ENCODE measurements around the gene LRCH2. TPM values are rescaled to one million over a fixed set of nuclear protein-coding genes. Genes with fewer than 3 reads are reported as not detected.

Gene LRCH2
- total and polyA plus RNA-seq, 2 of the 4 experiments (the other 2 are of a cell fraction) = 2.6 to 4.3 TPM

DNA sequence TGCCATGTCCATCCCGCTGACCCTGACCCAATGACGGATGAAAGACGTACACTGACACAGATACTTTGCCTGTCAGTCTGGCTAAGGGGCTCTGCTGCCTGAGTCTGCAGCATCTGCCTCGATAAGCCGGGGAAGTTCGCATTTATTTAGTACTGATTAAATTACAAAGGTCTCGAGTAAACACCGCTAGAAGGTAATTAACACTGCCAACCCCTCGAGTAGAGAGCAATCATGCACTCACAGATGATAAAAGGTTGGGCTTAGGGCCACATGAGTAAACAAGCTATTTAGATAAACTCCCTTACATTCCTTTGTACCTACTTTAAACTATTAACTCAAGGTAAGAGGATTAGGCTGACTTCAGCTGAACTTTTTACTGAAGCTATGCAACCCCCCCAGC lies 60.7 kb downstream of the LRCH2 start:
- Histone ChIP-seq H3K23ac (ENCODE audit: low read depth, low read length) (no peak overlapping the region), H3K27ac (ENCODE audit: insufficient read depth, low read length) (no peak overlapping the region), H3K9ac (ENCODE audit: low read depth, low read length) (no peak overlapping the region), H3K79me1 (ENCODE audit: low read depth in 1 of 2, low read length in 2 of 2) (no peaks in the 10 kb centered on the region), H2AFZ (replicated peaks; ENCODE audit: low read length, poor library complexity) (no peak overlapping the region), H3K56ac (ENCODE audit: extremely low read depth, insufficient read depth, low read length) (no peak overlapping the region), H3K18ac (ENCODE audit: low read depth, low read length) (no peak overlapping the region), H3K14ac (replicated peaks; ENCODE audit: low read depth, low read length) (no peak overlapping the region), H3K9me3 (ENCODE audit: control insufficient read depth, insufficient read depth, low read length) (no peaks in the 10 kb centered on the region), H3K4me3 (ENCODE audit: insufficient read depth, low read depth, low read length) (no peak overlapping the region), H2BK5ac (ENCODE audit: low read depth, low read length, poor library complexity, severe bottlenecking) (no peak overlapping the region), H2BK15ac (ENCODE audit: low read depth, low read length) (no peak overlapping the region), H2AK5ac (ENCODE audit: low read depth, low read length) (no peak overlapping the region), H3K36me3 (ENCODE audit: control insufficient read depth, insufficient read depth, low read length) (no peaks in the 10 kb centered on the region), H3K27me3 (ENCODE audit: control insufficient read depth, insufficient read depth, low read length) (no peaks in the 10 kb centered on the region), H2AK9ac (replicated peaks; ENCODE audit: low read depth, low read length, poor library complexity) (no peak overlapping the region), H3K4me1 (ENCODE audit: control insufficient read depth, insufficient read depth, low read length) (no peaks in the 10 kb centered on the region; the same call in 1 of the 2 replicates), H3K9me1 (ENCODE audit: insufficient read depth, low read length) (no peaks in the 10 kb centered on the region), H2BK120ac (ENCODE audit: low read depth, low read length) (no peak overlapping the region), H4K91ac (ENCODE audit: insufficient read depth, low read depth, low read length) (no peak overlapping the region), H4K20me1 (ENCODE audit: insufficient read depth, low read length) (no peaks in the 10 kb centered on the region), H2BK20ac (ENCODE audit: low read depth, low read length) (no peak overlapping the region), H3K4ac (ENCODE audit: low read depth, low read length) (no peak overlapping the region), H4K5ac (ENCODE audit: low read depth, low read length) (no peak overlapping the region), H3K4me2 (ENCODE audit: low read depth, low read length) (no peak overlapping the region), H4K8ac (ENCODE audit: low read depth in 2 of 2, low read length in 2 of 2) (no peak overlapping the region)
- POLR2A ChIA-PET (ENCODE audit: unreplicated experiment) = no interaction called here
- no CpG with 5 or more reads among the region's 9 CpGs for WGBS, 2 experiments (ENCODE audit: extremely low coverage in 2 of 2, insufficient read length in 1 of 2)
- BruUV-seq (replicated peaks) = no TSS peak
- dilution Hi-C loops (cut with HindIII; ENCODE audit: low sequenced_read_pairs, unreplicated experiment) (no loop called here), intact Hi-C loops (cut with micrococcal nuclease) (no loop called here), in situ Hi-C loops (cut with MboI; ENCODE audit: low sequenced_read_pairs) (no loop called here)
- no peak for ATAC-seq (ENCODE audit: low read depth)
- no peak for DNase-seq
- CTCF ChIA-PET = no interaction called here
- TF ChIP-seq CHD1 (IDR thresholded peaks at IDR 0.05; ENCODE audit: low read depth, low read length) (no peak), FOS (IDR thresholded peaks at IDR 0.05; ENCODE audit: low read depth, low read length) (no peak), MAFK (IDR thresholded peaks at IDR 0.05; ENCODE audit: low read depth, low read length) (no peak), BHLHE40 (IDR thresholded peaks at IDR 0.05; ENCODE audit: low read depth, low read length) (no peak), MXI1 (IDR thresholded peaks at IDR 0.05; ENCODE audit: borderline replicate concordance, low read depth, low read length) (no peak), USF2 (IDR thresholded peaks at IDR 0.05; ENCODE audit: low read depth, low read length) (no peak), MAZ (IDR thresholded peaks at IDR 0.05; ENCODE audit: borderline replicate concordance, low read depth, low read length) (no peak), RCOR1 (IDR thresholded peaks at IDR 0.05; ENCODE audit: insufficient replicate concordance, low read length) (no peak), CTCF (conservative IDR thresholded peaks at IDR 0.05; ENCODE audit: low read depth, low read length) (no peak), NFE2L2 (IDR thresholded peaks at IDR 0.05; ENCODE audit: low read depth, low read length) (no peak), POLR2A (IDR thresholded peaks at IDR 0.05; ENCODE audit: low read depth, low read length) (no peak), RAD21 (IDR thresholded peaks at IDR 0.05; ENCODE audit: low read length) (no peak), ELK1 (IDR thresholded peaks at IDR 0.05; ENCODE audit: borderline replicate concordance, low read depth, low read length) (no peak), SMC3 (IDR thresholded peaks at IDR 0.05; ENCODE audit: low read depth, low read length) (no peak), CEBPB (IDR thresholded peaks at IDR 0.05; ENCODE audit: low read depth, low read length) (no peak), RFX5 (IDR thresholded peaks at IDR 0.05; ENCODE audit: low read depth, low read length) (no peak)
